H1 (cell line): ENCODE measurements around the gene SCAMP4. TPM values are rescaled to one million over a fixed set of nuclear protein-coding genes. Genes with fewer than 3 reads are reported as not detected.
A peak's percentile ranks its signal among the peaks of the same experiment; 100 is the strongest.

Experiments used
- CTCF ChIA-PET: fragments of 300-600 bp; sonication (Branson Sonifier 250); formaldehyde crosslinking; loops from one replicate; lab custom pipeline; 2021; ENCODE audit not compliant: partially characterized antibody; lab: Charles Lee
- POLR2A ChIA-PET: fragments of 300-600 bp; sonication (Branson Sonifier 250); formaldehyde crosslinking; loops from one replicate; lab custom pipeline; 2021; ENCODE audit warnings: inconsistent platforms; ENCODE audit not compliant: partially characterized antibody; lab: Charles Lee
- DNase-seq, 2 experiments: peaks; one replicate each; pipeline versions ENCODE4 v3.0.0 to v3.0.0-alpha.2; 2010 to 2022; ENCODE audit warnings: low spot score in 2 of 2, low read depth in 1 of 2, mixed read lengths in 1 of 2
- FAIRE-seq: peaks from 2 replicates; lab custom pipeline; 2011; peaks lifted over from hg19 to GRCh38; lab: Jason Lieb, UNC
- H2AFZ ChIP-seq: 2 replicates; pipeline ENCODE4 v1.8.1; 2012; ENCODE audit warnings: low read length, inconsistent platforms
- H2AK5ac ChIP-seq: 2 replicates; pipeline ENCODE4 v1.6.1; 2013; ENCODE audit warnings: low read depth, low read length
- H2BK120ac ChIP-seq: replicated peaks from 2 replicates; pipeline ENCODE3; 2013; ENCODE audit warnings: low read depth, low read length, inconsistent platforms
- H2BK12ac ChIP-seq: 2 replicates; pipeline ENCODE4 v1.6.1; 2013; ENCODE audit warnings: low read depth, low read length
- H2BK15ac ChIP-seq: 2 replicates; pipeline ENCODE4 v1.6.1; 2013; ENCODE audit warnings: low read length
- H2BK20ac ChIP-seq: 2 replicates; pipeline ENCODE4 v1.6.1; 2013; ENCODE audit warnings: low read length
- H2BK5ac ChIP-seq: 2 replicates; pipeline ENCODE4 v1.6.1; 2013; ENCODE audit warnings: low read depth, low read length
- H3K14ac ChIP-seq: 2 replicates; pipeline ENCODE4 v1.6.1; 2013; ENCODE audit warnings: inconsistent platforms; ENCODE audit not compliant: insufficient read length
- H3K18ac ChIP-seq: 2 replicates; pipeline ENCODE4 v1.6.1; 2013; ENCODE audit warnings: low read length; ENCODE audit errors: extremely low read depth
- H3K23ac ChIP-seq: 2 replicates; pipeline ENCODE4 v1.6.1; 2013; ENCODE audit warnings: inconsistent platforms; ENCODE audit not compliant: insufficient read length
- H3K23me2 ChIP-seq: 2 replicates; pipeline ENCODE4 v1.6.1; 2013; ENCODE audit warnings: low read depth, low read length
- H3K27ac ChIP-seq: 2 replicates; pipeline ENCODE4 v1.6.1; 2011; ENCODE audit warnings: low read depth, low read length, inconsistent platforms
- H3K27me3 ChIP-seq, 4 experiments: replicated peaks in 1 of 4; 1 replicate in 1 of 4; 2 replicates in 3 of 4; pipeline versions ENCODE4 v1.6.1 to v1.8.1; 2011 to 2013; ENCODE audit warnings: low read length in 3 of 4, mild to moderate bottlenecking in 3 of 4, inconsistent platforms in 2 of 4, mixed read lengths in 2 of 4, moderate library complexity in 1 of 4; ENCODE audit not compliant: control insufficient read depth in 3 of 4, insufficient read depth in 3 of 4; ENCODE audit errors: extremely low read depth in 1 of 4
- H3K36me3 ChIP-seq, 4 experiments: 2 replicates each; pipeline versions ENCODE4 v1.6.1 to v1.8.1; 2011 to 2013; ENCODE audit warnings: mild to moderate bottlenecking in 4 of 4, low read length in 3 of 4, moderate library complexity in 2 of 4, control low read depth in 1 of 4, inconsistent platforms in 1 of 4; ENCODE audit not compliant: insufficient read depth in 4 of 4, control insufficient read depth in 2 of 4
- H3K4ac ChIP-seq: replicated peaks from 2 replicates; pipeline ENCODE3; 2013; ENCODE audit warnings: low read length, low read depth, mixed read lengths, inconsistent platforms; ENCODE audit not compliant: insufficient read length
- H3K4me1 ChIP-seq, 4 experiments: replicated peaks in 1 of 4; 1 replicate in 1 of 4; 2 replicates in 3 of 4; pipeline versions ENCODE4 v1.6.1 to v1.8.1; 2011 to 2013; ENCODE audit warnings: low read length in 3 of 4, inconsistent platforms in 2 of 4, mixed read lengths in 1 of 4; ENCODE audit not compliant: insufficient read depth in 4 of 4, control insufficient read depth in 3 of 4
- H3K4me2 ChIP-seq, 2 experiments: 2 replicates each; pipeline versions ENCODE4 v1.6.1 to v1.8.1; 2011 to 2013; ENCODE audit warnings: low read depth in 2 of 2, low read length in 2 of 2, control low read depth in 1 of 2, inconsistent platforms in 1 of 2, mild to moderate bottlenecking in 1 of 2; ENCODE audit not compliant: insufficient read depth in 1 of 2
- H3K4me3 ChIP-seq, 4 experiments: fragments of 200-600, 300-600 bp in 1 of 4; sonication (generic), shearing (Covaris generic), sonication (Bioruptor Twin) in 1 of 4; 2 replicates each; pipeline versions ENCODE4 v1.5.1 to v1.8.1; 2011 to 2016; ENCODE audit warnings: low read length in 4 of 4, low read depth in 3 of 4, control low read depth in 2 of 4, inconsistent platforms in 2 of 4, mild to moderate bottlenecking in 2 of 4, mixed read lengths in 1 of 4, moderate library complexity in 1 of 4; ENCODE audit not compliant: insufficient read depth in 2 of 4; ENCODE audit errors: extremely low read depth in 1 of 4
- H3K56ac ChIP-seq: replicated peaks from 2 replicates; pipeline ENCODE3; 2013; ENCODE audit warnings: low read depth, mild to moderate bottlenecking, mixed read lengths, low read length, inconsistent platforms; ENCODE audit not compliant: insufficient read length
- H3K79me1 ChIP-seq: 2 replicates; pipeline ENCODE4 v1.6.1; 2013; ENCODE audit warnings: low read depth, low read length, control low read depth
- H3K79me2 ChIP-seq, 2 experiments: 2 replicates each; pipeline versions ENCODE4 v1.6.1 to v1.8.1; 2012 to 2013; ENCODE audit warnings: low read length in 2 of 2, mild to moderate bottlenecking in 2 of 2, inconsistent platforms in 1 of 2; ENCODE audit not compliant: insufficient read depth in 2 of 2, control insufficient read depth in 1 of 2
- H3K9ac ChIP-seq, 4 experiments: replicated peaks in 1 of 4; 1 replicate in 1 of 4; 2 replicates in 3 of 4; pipeline versions ENCODE4 v1.6.1 to v1.8.1; 2011 to 2013; ENCODE audit warnings: low read depth in 3 of 4, low read length in 3 of 4, control low read depth in 2 of 4, mild to moderate bottlenecking in 2 of 4, moderate library complexity in 2 of 4, inconsistent platforms in 1 of 4; ENCODE audit errors: extremely low read depth in 1 of 4
- H3K9me3 ChIP-seq, 2 experiments: 2 replicates each; pipeline versions ENCODE4 v1.6.1 to v1.8.1; 2012 to 2013; ENCODE audit warnings: mild to moderate bottlenecking in 2 of 2, moderate library complexity in 2 of 2, control low read depth in 1 of 2, inconsistent platforms in 1 of 2, low read depth in 1 of 2, low read length in 1 of 2, mixed read lengths in 1 of 2; ENCODE audit not compliant: insufficient read depth in 2 of 2
- H4K20me1 ChIP-seq, 2 experiments: replicated peaks in 1 of 2; 2 replicates each; pipeline versions ENCODE3 to v1.8.1; 2011 to 2013; ENCODE audit warnings: inconsistent platforms in 2 of 2, low read length in 2 of 2, mild to moderate bottlenecking in 1 of 2; ENCODE audit not compliant: insufficient read depth in 2 of 2, control insufficient read depth in 1 of 2
- H4K5ac ChIP-seq: 2 replicates; pipeline ENCODE4 v1.6.1; 2013; ENCODE audit warnings: low read length, low read depth, mixed read lengths, inconsistent platforms; ENCODE audit not compliant: insufficient read length
- H4K8ac ChIP-seq: 2 replicates; pipeline ENCODE4 v1.8.0; 2013; ENCODE audit warnings: mild to moderate bottlenecking, moderate library complexity, low read length, inconsistent platforms; ENCODE audit not compliant: insufficient read depth; ENCODE audit errors: extremely low read depth
- H4K91ac ChIP-seq: replicated peaks from 2 replicates; pipeline ENCODE3; 2013; ENCODE audit warnings: low read length, mixed read lengths, inconsistent platforms; ENCODE audit not compliant: insufficient read length
- CHD1 ChIP-seq: IDR thresholded peaks from 2 replicates; pipeline ENCODE4 v1.6.1; 2012; ENCODE audit warnings: low read depth, low read length, improper control_type of control experiment
- KDM1A ChIP-seq: fragments of 200-600, 300-600 bp; sonication (generic); IDR thresholded peaks from 2 replicates; pipeline ENCODE4 v1.7.1; 2016; ENCODE audit warnings: mild to moderate bottlenecking, low read length, borderline replicate concordance
- SAP30 ChIP-seq: fragments of 300-600 bp; sonication (generic); IDR thresholded peaks from 2 replicates; pipeline ENCODE4 v1.7.1; 2012; ENCODE audit warnings: low read length, moderate library complexity, mild to moderate bottlenecking, inconsistent platforms; ENCODE audit not compliant: insufficient read depth, insufficient replicate concordance
- SIN3A ChIP-seq, 2 experiments: IDR thresholded peaks in 1 of 2; conservative IDR thresholded peaks in 1 of 2; 2 replicates each; pipeline ENCODE4 v1.6.1; 2011 to 2012; ENCODE audit warnings: low read length in 2 of 2, improper control_type of control experiment in 1 of 2, low read depth in 1 of 2, mild to moderate bottlenecking in 1 of 2
- SP4 ChIP-seq: IDR thresholded peaks from 2 replicates; pipeline ENCODE4 v1.6.1; 2012; ENCODE audit warnings: low read length, inconsistent platforms
- YY1 ChIP-seq: IDR thresholded peaks from 2 replicates; pipeline ENCODE4 v1.6.1; 2011; ENCODE audit warnings: low read depth, mild to moderate bottlenecking, low read length
- ZNF274 ChIP-seq: IDR thresholded peaks from 2 replicates; pipeline ENCODE4 v1.7.0; 2012; ENCODE audit warnings: low read length, borderline replicate concordance; ENCODE audit errors: extremely low read depth
- WGBS, 2 experiments: shearing (Covaris generic) in 1 of 2; methylation state at CpG; one replicate each; pipeline versions ENCODE4 v1.1.6 to v1.1.7; 2013 to 2015; ENCODE audit warnings: low lambda C conversion rate in 2 of 2, mixed read lengths in 2 of 2, inconsistent platforms in 1 of 2, low coverage in 1 of 2, missing lambda C conversion rate in 1 of 2; ENCODE audit not compliant: insufficient replicate concordance in 2 of 2, insufficient coverage in 1 of 2, insufficient read length in 1 of 2; ENCODE audit errors: extremely low coverage in 1 of 2, missing lambda C conversion rate in 1 of 2; 5-methylcytosine and 5-hydroxymethylcytosine counted together
- polyA plus RNA-seq, 7 experiments: library from polyadenylated mRNA; depleted of rRNA in 3 of 7; stranded (reverse) in 5 of 7; unstranded in 2 of 7; fragments of >200 nt in 5 of 7; fragments of 200-250 nt in 2 of 7; gene quantifications; 1 replicate in 5 of 7; 2 replicates in 1 of 7; 4 replicates in 1 of 7; pipeline versions ENCODE4 v1.2.1 to v1.2.3, GENCODE V29; 2011 to 2013; ENCODE audit warnings: missing spikeins in 2 of 7, mixed read lengths in 2 of 7
- total RNA-seq: library from RNA; stranded (reverse); fragmentation: NEBNext Ultra II Directional; extraction: Animal tissue kit (Norgen Biotek cat#: 25700); gene quantifications from 2 replicates; pipeline ENCODE4 v1.2.1, GENCODE V29; 2021
- TF ChIP-seq, protein P1 (sequence below): IDR thresholded peaks from 2 replicates; pipeline ENCODE4 v1.6.1; 2012; ENCODE audit warnings: inconsistent platforms
- TF ChIP-seq, protein P2 (sequence below): IDR thresholded peaks from 2 replicates; pipeline ENCODE4 v1.6.1; 2012; ENCODE audit warnings: inconsistent platforms

The SCAMP4 gene
- total and polyA plus RNA-seq, 2 of the 8 experiments (the other 6 are each of a cell fraction or from before 2014, with no cell fraction given), result 17.1 to 61.4 TPM

DNA sequence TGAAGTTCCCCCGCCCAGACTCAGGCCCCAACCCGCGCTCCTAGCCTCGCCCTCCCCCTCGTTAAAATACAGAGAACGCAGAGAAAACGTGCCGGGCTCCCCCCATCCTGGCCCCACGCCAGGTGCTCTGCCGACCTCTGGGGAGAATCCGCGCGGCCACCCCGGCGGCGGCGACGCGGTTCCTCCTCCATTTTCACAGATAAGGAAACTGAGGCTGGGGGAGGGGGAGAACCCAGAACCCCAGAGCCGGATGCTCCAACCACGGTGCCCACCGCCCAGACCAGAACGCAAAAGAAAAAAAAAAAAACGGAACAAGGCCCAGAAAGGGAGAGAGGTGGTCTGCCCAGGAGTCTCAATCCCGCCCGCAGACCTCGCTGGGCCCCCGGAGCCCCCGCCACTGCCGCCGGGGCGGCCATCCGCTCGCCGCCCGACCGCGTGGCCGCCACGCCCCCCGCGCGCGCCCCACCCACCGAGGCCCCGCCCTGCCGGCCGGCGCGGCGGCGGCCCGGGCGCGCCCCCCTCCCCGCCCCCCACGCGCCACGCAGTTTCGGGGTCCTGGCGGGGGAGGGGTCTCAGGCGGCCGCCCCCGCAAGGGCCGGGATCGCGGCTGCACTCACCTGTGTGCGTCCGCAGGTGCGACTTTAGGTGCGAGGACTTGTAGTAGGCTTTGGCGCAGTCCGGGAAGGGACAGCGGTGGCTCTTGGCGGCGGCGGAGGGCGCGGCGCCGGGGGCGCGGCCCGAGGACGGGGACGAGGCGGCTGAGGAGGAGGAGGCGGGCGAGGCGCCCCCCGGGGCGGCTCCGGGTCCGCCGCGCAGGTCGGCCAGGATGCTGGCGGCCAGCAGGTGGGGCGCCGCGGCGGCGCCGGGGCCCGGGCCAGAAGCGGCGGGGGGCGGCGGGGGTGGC is 42.5 kb upstream of the SCAMP4 start:
- Histone ChIP-seq H3K27me3 (peaks cover 0 to 15% (median 6%) of the 10 kb centered on the region in 4 experiments; a peak in 5 of 7 replicates), H2BK12ac (no peak overlapping the region), H3K14ac (no peak overlapping the region), H4K91ac (no peak overlapping the region), H4K20me1 (peaks cover 31 to 46% of the 10 kb centered on the region in 2 experiments), H3K36me3 (no peaks in the 10 kb centered on the region), H2BK120ac (no peak overlapping the region), H3K79me2 (peaks cover 18 to 49% of the 10 kb centered on the region in 2 experiments; a peak in 3 of 4 replicates), H3K56ac (peak overlapping the region; percentile 30), H3K23me2 (peaks cover 6% of the 10 kb centered on the region; the same call in 1 of the 2 replicates), H3K18ac (peak overlapping the region; percentile 68; the same call in 1 of the 2 replicates), H3K79me1 (peaks cover 16% of the 10 kb centered on the region), H3K4me1 (peaks cover 0 to 47% (median 33%) of the 10 kb centered on the region in 4 experiments; a peak in 6 of 7 replicates), H2AK5ac (no peak overlapping the region), H4K5ac (peak overlapping the region; percentile 44), H3K4me2 (peak overlapping the region; percentile 89 to 90), H2AFZ (no peak overlapping the region), H3K23ac (no peak overlapping the region), H3K9me3 (no peaks in the 10 kb centered on the region), H2BK5ac (no peak overlapping the region; the same call in 1 of the 2 replicates), H3K4ac (peak overlapping the region; percentile 53), H3K4me3 (peak overlapping the region; percentile 66 to 84 (median 78)), H3K9ac (peak overlapping the region in 3 of 4 experiments; percentile 25 to 91 (median 53); a peak in 3 of 7 replicates), H3K27ac (no peak overlapping the region), H4K8ac (peak overlapping the region; percentile 89; the same call in 1 of the 2 replicates), H2BK15ac (peak overlapping the region; percentile 88; the same call in 1 of the 2 replicates), H2BK20ac (no peak overlapping the region)
- ChIA-PET CTCF (no interaction called here), POLR2A (no interaction called here)
- no peak for FAIRE-seq
- 1% methylated on average over 47 of the region's 109 CpGs; no CpG with 5 or more reads in 1 of the 2 experiments for WGBS, 2 experiments
- peak in 1 of 2 experiments; percentile 73 for DNase-seq
- TF ChIP-seq, protein P1, sequence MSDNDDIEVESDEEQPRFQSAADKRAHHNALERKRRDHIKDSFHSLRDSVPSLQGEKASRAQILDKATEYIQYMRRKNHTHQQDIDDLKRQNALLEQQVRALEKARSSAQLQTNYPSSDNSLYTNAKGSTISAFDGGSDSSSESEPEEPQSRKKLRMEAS, result peak; percentile 60; the same call in 1 of the 2 replicates
- TF ChIP-seq KDM1A, result peak; percentile 47; the same call in 1 of the 2 replicates
- TF ChIP-seq SAP30, result no peak
- TF ChIP-seq, protein P2, sequence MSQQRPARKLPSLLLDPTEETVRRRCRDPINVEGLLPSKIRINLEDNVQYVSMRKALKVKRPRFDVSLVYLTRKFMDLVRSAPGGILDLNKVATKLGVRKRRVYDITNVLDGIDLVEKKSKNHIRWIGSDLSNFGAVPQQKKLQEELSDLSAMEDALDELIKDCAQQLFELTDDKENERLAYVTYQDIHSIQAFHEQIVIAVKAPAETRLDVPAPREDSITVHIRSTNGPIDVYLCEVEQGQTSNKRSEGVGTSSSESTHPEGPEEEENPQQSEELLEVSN, result peak; percentile 22; the same call in 1 of the 2 replicates
- TF ChIP-seq SIN3A (conservative IDR thresholded peaks at IDR 0.05 in 1 of 2, IDR thresholded peaks at IDR 0.05 in 1 of 2; ENCODE audit: low read depth in 1 of 2, low read length in 2 of 2), result peak; percentile 40 to 68; a peak in 1 of 4 replicates
- no peak for TF ChIP-seq YY1
- no peak for TF ChIP-seq ZNF274
- no peak for TF ChIP-seq SP4
- no peak for TF ChIP-seq CHD1
